OCI-LY3 (cell line): ENCODE measurements around the gene NT5C.
"Not testable (repeated sequence)": the region's sequence is repeated elsewhere in the genome, so short reads cannot be mapped to it uniquely, and the experiment has no call there.

Experiments
- H2AFZ ChIP-seq: fragments of 200-600, 300-600 bp; shearing (Covaris generic); 2 replicates; pipeline ENCODE4 v1.6.0; 2014; ENCODE audit warnings: antibody characterized with exemption, low read depth, low read length
- H3K27ac ChIP-seq: fragments of 200-600, 300-600 bp; sonication (generic); 2 replicates; pipeline ENCODE4 v1.5.1; 2014; ENCODE audit warnings: mild to moderate bottlenecking, low read length, moderate library complexity, mixed read lengths
- H3K27me3 ChIP-seq: fragments of 200-600, 300-600 bp; sonication (generic); 2 replicates; pipeline ENCODE4 v1.6.1; 2014; ENCODE audit warnings: low read depth, low read length, mixed read lengths
- H3K36me3 ChIP-seq: fragments of 200-600, 300-600 bp; sonication (generic); replicated peaks from 2 replicates; pipeline ENCODE3; 2014; ENCODE audit warnings: low read depth, low read length, mixed read lengths
- H3K4me1 ChIP-seq: fragments of 300-600, 200-600 bp; sonication (generic); 2 replicates; pipeline ENCODE4 v1.6.1; 2014; ENCODE audit warnings: low read length, mixed read lengths
- H3K4me2 ChIP-seq: fragments of 200-600, 300-600 bp; sonication (generic); 2 replicates; pipeline ENCODE4 v1.6.1; 2014; ENCODE audit warnings: low read length, mixed read lengths
- H3K4me3 ChIP-seq: fragments of 300-600, 200-600 bp; sonication (generic); 2 replicates; pipeline ENCODE4 v1.5.1; 2014; ENCODE audit warnings: antibody characterized with exemption, mild to moderate bottlenecking, low read length, moderate library complexity
- H3K79me2 ChIP-seq: fragments of 300-600, 200-600 bp; shearing (Covaris generic); 2 replicates; pipeline ENCODE4 v1.6.1; 2014; ENCODE audit warnings: mild to moderate bottlenecking, low read length, mixed read lengths
- H3K9ac ChIP-seq: fragments of 300-600, 200-600 bp; shearing (Covaris generic); 2 replicates; pipeline ENCODE4 v1.6.0; 2014; ENCODE audit warnings: mild to moderate bottlenecking, low read length, moderate library complexity
- H3K9me3 ChIP-seq: fragments of 200-600, 300-600 bp; shearing (Covaris generic); 2 replicates; pipeline ENCODE4 v1.6.1; 2014; ENCODE audit warnings: low read length, mixed read lengths; ENCODE audit not compliant: insufficient read depth
- H4K20me1 ChIP-seq: fragments of 200-600, 300-600 bp; sonication (generic); 2 replicates; pipeline ENCODE4 v1.6.1; 2016; ENCODE audit warnings: low read length, mixed read lengths; ENCODE audit not compliant: insufficient read depth
- CTCF ChIP-seq: fragments of 200-600, 300-600 bp; sonication (generic); IDR thresholded peaks from 2 replicates; pipeline ENCODE4 v1.5.1; 2014; ENCODE audit warnings: antibody characterized with exemption, low read length, low read depth
- EZH2phosphoT487 ChIP-seq: fragments of 200-600 bp; shearing (Covaris generic); IDR thresholded peaks from 2 replicates; pipeline ENCODE4 v1.6.1; 2018; ENCODE audit warnings: antibody characterized with exemption, mixed run types, low read depth

NT5C gene

DNA sequence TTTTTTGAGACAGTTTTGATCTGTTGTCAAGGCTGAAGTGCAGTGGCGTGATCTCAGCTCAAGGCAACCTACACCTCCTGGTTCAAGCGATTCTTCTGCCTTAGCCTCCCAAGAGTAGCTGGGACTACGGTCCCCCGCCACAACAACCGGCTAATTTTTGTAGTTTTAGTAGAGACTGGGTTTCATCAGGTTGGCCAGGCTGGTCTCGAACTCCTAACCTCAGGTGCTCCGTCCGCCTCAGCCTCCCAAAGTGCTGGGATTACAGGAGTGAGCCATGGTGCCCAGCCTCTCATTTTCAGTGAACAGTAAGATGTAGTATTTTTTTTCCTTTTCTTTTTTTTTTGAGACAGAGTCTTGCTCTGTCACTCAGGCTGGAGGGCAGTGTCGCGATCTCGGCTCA, 43.5 kb upstream of the NT5C start:
- peaks cover 99% of the 10 kb centered on the region for H3K79me2 ChIP-seq
- H3K9me3 ChIP-seq = no peaks in the 10 kb centered on the region
- H3K4me3 ChIP-seq = no peak overlapping the region
- H2AFZ ChIP-seq = no peak overlapping the region
- no peak overlapping the region for H3K9ac ChIP-seq
- H3K27ac ChIP-seq = no peak overlapping the region
- H3K36me3 ChIP-seq = peaks cover 67% of the 10 kb centered on the region
- no peaks in the 10 kb centered on the region for H3K27me3 ChIP-seq
- H3K4me2 ChIP-seq = no peak overlapping the region
- peaks cover 10% of the 10 kb centered on the region; the same call in 1 of the 2 replicates for H3K4me1 ChIP-seq
- peaks cover 56% of the 10 kb centered on the region for H4K20me1 ChIP-seq
- no peak for TF ChIP-seq EZH2phosphoT487
- no peak for TF ChIP-seq CTCF

- H2AFZ ChIP-seq = no peak overlapping the region
- TF ChIP-seq CTCF (no peak), EZH2phosphoT487 (no peak)
- H3K27me3 ChIP-seq = no peaks in the 10 kb centered on the region
- H3K79me2 ChIP-seq = peaks cover 98% of the 10 kb centered on the region
- H3K36me3 ChIP-seq = peaks cover 57% of the 10 kb centered on the region
- H3K4me2 ChIP-seq = no peak overlapping the region
- no peak overlapping the region for H3K9ac ChIP-seq
- peaks cover 48% of the 10 kb centered on the region for H4K20me1 ChIP-seq
- H3K4me1 ChIP-seq = peaks cover 10% of the 10 kb centered on the region; the same call in 1 of the 2 replicates
- H3K27ac ChIP-seq = no peak overlapping the region
- H3K4me3 ChIP-seq = no peak overlapping the region
- H3K9me3 ChIP-seq = no peaks in the 10 kb centered on the region
Measured at GRCh38 chr17:75173526-75173925, 42.0 kb upstream of the NT5C start.

DNA sequence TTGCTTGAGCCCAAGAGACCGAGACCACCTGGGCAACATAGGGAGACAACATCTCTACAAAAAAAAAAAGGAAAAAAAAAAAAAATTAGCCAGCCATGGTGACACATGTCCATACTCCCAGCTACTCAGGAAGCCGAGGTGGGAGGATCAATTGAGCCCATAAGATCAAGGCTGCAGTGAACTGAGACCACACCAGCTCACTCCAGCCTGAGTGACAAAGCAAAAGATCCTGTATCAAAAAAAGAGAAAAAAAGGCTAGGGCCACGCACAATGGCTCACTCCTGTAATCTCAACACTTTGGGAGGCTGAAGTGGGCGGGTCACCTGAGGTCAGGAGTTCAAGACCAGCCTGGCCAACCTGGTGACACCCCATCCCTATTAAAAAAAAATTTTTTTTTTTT, 37.5 kb upstream of the NT5C start:
- Histone ChIP-seq H3K4me2 (no peak overlapping the region), H3K4me3 (no peak overlapping the region), H3K9ac (no peak overlapping the region), H3K79me2 (peaks cover 62% of the 10 kb centered on the region), H2AFZ (no peak overlapping the region), H3K36me3 (peaks cover 49% of the 10 kb centered on the region), H3K4me1 (no peaks in the 10 kb centered on the region), H3K27me3 (no peaks in the 10 kb centered on the region), H3K9me3 (no peaks in the 10 kb centered on the region), H3K27ac (no peak overlapping the region), H4K20me1 (peaks cover 34% of the 10 kb centered on the region)
- TF ChIP-seq CTCF = no peak
- no peak for TF ChIP-seq EZH2phosphoT487

DNA sequence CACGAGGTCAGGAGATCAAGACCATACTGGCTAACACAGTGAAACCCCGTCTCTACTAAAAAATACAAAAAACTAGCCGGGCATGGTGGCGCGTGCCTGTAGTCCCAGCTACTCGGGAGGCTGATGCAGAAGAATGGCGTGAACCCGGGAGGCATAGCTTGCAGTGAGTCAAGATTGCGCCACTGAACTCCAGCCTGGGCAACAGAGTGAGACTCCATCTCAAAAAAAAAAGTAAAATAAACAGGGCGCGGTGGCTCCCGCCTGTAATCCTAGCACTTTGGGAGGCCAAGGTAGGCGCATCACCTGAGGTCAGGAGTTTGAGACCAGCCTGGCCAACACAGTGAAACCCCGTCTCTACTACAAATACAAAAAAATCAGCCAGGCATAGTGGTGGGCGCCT, 33.1 kb upstream of the NT5C start:
- not testable (repeated sequence) for H2AFZ ChIP-seq, H4K20me1 ChIP-seq, H3K9ac ChIP-seq, H3K9me3 ChIP-seq, H3K4me3 ChIP-seq, H3K4me2 ChIP-seq, H3K27me3 ChIP-seq, H3K27ac ChIP-seq, H3K4me1 ChIP-seq
- Histone ChIP-seq H3K79me2 (peaks cover 19% of the 10 kb centered on the region), H3K36me3 (peaks cover 27% of the 10 kb centered on the region)

DNA sequence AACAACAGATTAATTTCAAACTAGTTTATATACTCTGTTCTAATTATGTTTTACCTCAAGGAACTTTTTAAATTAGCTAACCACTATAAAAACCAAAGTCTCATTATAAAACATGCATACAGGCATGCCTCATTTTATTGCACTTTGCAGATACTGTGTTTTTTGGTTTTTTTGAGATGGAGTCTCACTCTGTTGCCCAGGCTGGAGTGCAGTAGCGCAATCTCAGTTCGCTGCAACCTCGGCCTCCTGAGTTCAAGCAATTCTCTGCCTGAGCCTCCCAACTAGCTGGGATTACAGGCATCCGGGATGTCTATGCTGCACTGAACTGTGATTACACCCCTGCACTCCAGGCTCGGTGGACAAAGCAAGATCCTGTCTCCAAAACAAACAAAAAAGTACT, 31.5 kb upstream of the NT5C start:
- H3K4me2 ChIP-seq = no peak overlapping the region
- no peak overlapping the region for H3K9ac ChIP-seq
- no peaks in the 10 kb centered on the region for H3K27me3 ChIP-seq
- no peaks in the 10 kb centered on the region for H3K4me1 ChIP-seq
- no peak overlapping the region for H3K4me3 ChIP-seq
- H4K20me1 ChIP-seq = no peaks in the 10 kb centered on the region
- TF ChIP-seq EZH2phosphoT487 = no peak
- TF ChIP-seq CTCF = no peak
- peaks cover 5% of the 10 kb centered on the region; the same call in 1 of the 2 replicates for H3K79me2 ChIP-seq
- H3K27ac ChIP-seq = no peak overlapping the region
- H2AFZ ChIP-seq = no peak overlapping the region
- no peaks in the 10 kb centered on the region for H3K9me3 ChIP-seq
- peaks cover 24% of the 10 kb centered on the region for H3K36me3 ChIP-seq
